ENCODE results near the gene CSTA. TPM values are rescaled to one million over a fixed set of nuclear protein-coding genes. Genes with fewer than 3 reads are reported as not detected.

The CSTA gene
- total and polyA plus RNA-seq, 2 of the 8 experiments (the other 6 are each of a cell fraction or from before 2014, with no cell fraction given) = not detected

- CTCF ChIA-PET (ENCODE audit: partially characterized antibody) = interaction anchor here (0.7 to 1.6 kb wide), 6 partner anchors 26 to 806 kb away, joined by 3 to 7 read pairs (median 6); no protein-coding TSS in a partner anchor
These were observed 28.2 kb downstream of the CSTA start for GRCh38 chr3:122353215-122353614.

More at GRCh38 chr3:122353215-122353614, 28.2 kb downstream of the CSTA start:
- no peak overlapping the region for H2BK5ac ChIP-seq (ENCODE audit: low read depth, low read length)
- POLR2A ChIA-PET (ENCODE audit: partially characterized antibody) = no interaction called here
- no peaks in the 10 kb centered on the region; a peak in 1 of 8 replicates for H3K36me3 ChIP-seq (ENCODE audit: control insufficient read depth in 2 of 4, insufficient read depth in 4 of 4, low read length in 3 of 4)
- DNase-seq (ENCODE audit: low read depth in 1 of 2, low spot score in 2 of 2) (no peak), FAIRE-seq (no peak)
- H4K8ac ChIP-seq (ENCODE audit: extremely low read depth, insufficient read depth, low read length) = no peak overlapping the region
- H3K14ac ChIP-seq (ENCODE audit: insufficient read length) = no peak overlapping the region
- no peak overlapping the region for H2BK20ac ChIP-seq (ENCODE audit: low read length)
- no peak overlapping the region for H3K56ac ChIP-seq (replicated peaks; ENCODE audit: insufficient read length, low read depth, low read length)
- H2BK15ac ChIP-seq (ENCODE audit: low read length) = no peak overlapping the region
- TF ChIP-seq SIRT6 (IDR thresholded peaks at IDR 0.05; ENCODE audit: low read length) = no peak
- no peak for TF ChIP-seq CBX5 (IDR thresholded peaks at IDR 0.05; ENCODE audit: low read depth, low read length)
- TF ChIP-seq CBX8 (IDR thresholded peaks at IDR 0.05; ENCODE audit: borderline replicate concordance, low read depth, low read length) = no peak
- no peak for TF ChIP-seq SAP30 (IDR thresholded peaks at IDR 0.05; ENCODE audit: insufficient read depth, insufficient replicate concordance, low read length)
- no peak for TF ChIP-seq TBP (IDR thresholded peaks at IDR 0.05; ENCODE audit: low read depth, low read length)
- TF ChIP-seq POLR2A (IDR thresholded peaks at IDR 0.05; ENCODE audit: control extremely low read depth in 1 of 2, low read depth in 2 of 2, low read length in 2 of 2) = no peak
- no peak for TF ChIP-seq RBBP5 (IDR thresholded peaks at IDR 0.05; ENCODE audit: borderline replicate concordance, low read depth, low read length)
- no peak for TF ChIP-seq JUN (IDR thresholded peaks at IDR 0.05; ENCODE audit: low read depth, low read length)
- TF ChIP-seq CTCF (IDR thresholded peaks at IDR 0.05; ENCODE audit: control extremely low read depth in 1 of 3, insufficient read depth in 1 of 3, low read depth in 1 of 3, low read length in 3 of 3) = no peak
- TF ChIP-seq SUZ12 (IDR thresholded peaks at IDR 0.05; ENCODE audit: low read length) = no peak
- no peak for TF ChIP-seq BACH1 (IDR thresholded peaks at IDR 0.05; ENCODE audit: low read length)
- TF ChIP-seq EZH2 (IDR thresholded peaks at IDR 0.05; ENCODE audit: low read depth, low read length, severe bottlenecking) = no peak
- no peak for TF ChIP-seq BRCA1 (IDR thresholded peaks at IDR 0.05; ENCODE audit: low read depth, low read length)
- H2BK12ac ChIP-seq (ENCODE audit: low read depth, low read length) = no peak overlapping the region
- no peaks in the 10 kb centered on the region for H4K20me1 ChIP-seq (replicated peaks in 1 of 2; ENCODE audit: control insufficient read depth in 1 of 2, insufficient read depth in 2 of 2, low read length in 2 of 2)
- no peak overlapping the region for H4K91ac ChIP-seq (replicated peaks; ENCODE audit: insufficient read length, low read length)
- no peaks in the 10 kb centered on the region for H3K79me1 ChIP-seq (ENCODE audit: low read depth, low read length)
- no peaks in the 10 kb centered on the region for H3K23me2 ChIP-seq (ENCODE audit: low read depth, low read length)
- H3K27me3 ChIP-seq (replicated peaks in 1 of 4; ENCODE audit: control insufficient read depth in 3 of 4, extremely low read depth in 1 of 4, insufficient read depth in 3 of 4, low read length in 3 of 4) = no peaks in the 10 kb centered on the region
- no peak overlapping the region for H3K4ac ChIP-seq (replicated peaks; ENCODE audit: insufficient read length, low read depth, low read length)
- no peaks in the 10 kb centered on the region for H3K9me3 ChIP-seq (ENCODE audit: insufficient read depth in 2 of 2, low read depth in 1 of 2, low read length in 1 of 2)
- no peak overlapping the region for H2BK120ac ChIP-seq (replicated peaks; ENCODE audit: low read depth, low read length)
- no peak overlapping the region for H3K23ac ChIP-seq (ENCODE audit: insufficient read length)
- H4K5ac ChIP-seq (ENCODE audit: insufficient read length, low read depth, low read length) = no peak overlapping the region
- H3K27ac ChIP-seq (ENCODE audit: low read depth, low read length) = no peak overlapping the region
- no peak overlapping the region for H3K4me3 ChIP-seq (ENCODE audit: extremely low read depth in 1 of 4, insufficient read depth in 2 of 4, low read depth in 3 of 4, low read length in 4 of 4)
- H3K4me1 ChIP-seq (replicated peaks in 1 of 4; ENCODE audit: control insufficient read depth in 3 of 4, insufficient read depth in 4 of 4, low read length in 3 of 4) = no peaks in the 10 kb centered on the region
- no peak overlapping the region for H2AFZ ChIP-seq (ENCODE audit: low read length)
- no peak overlapping the region for H2AK5ac ChIP-seq (ENCODE audit: low read depth, low read length)
- no peak overlapping the region for H3K9ac ChIP-seq (replicated peaks in 1 of 4; ENCODE audit: extremely low read depth in 1 of 4, low read depth in 3 of 4, low read length in 3 of 4)
- H3K4me2 ChIP-seq (ENCODE audit: insufficient read depth in 1 of 2, low read depth in 2 of 2, low read length in 2 of 2) = no peak overlapping the region
- H3K79me2 ChIP-seq (ENCODE audit: control insufficient read depth in 1 of 2, insufficient read depth in 2 of 2, low read length in 2 of 2) = no peaks in the 10 kb centered on the region
- 76% methylated on average over 2 of the region's 2 CpGs; no CpG with 5 or more reads in 1 of the 2 experiments for WGBS, 2 experiments (ENCODE audit: extremely low coverage in 1 of 2, insufficient coverage in 1 of 2, insufficient read length in 1 of 2, insufficient replicate concordance in 2 of 2, low coverage in 1 of 2, low lambda C conversion rate in 2 of 2, missing lambda C conversion rate in 1 of 2)
- no peak overlapping the region for H3K18ac ChIP-seq (ENCODE audit: extremely low read depth, low read length)

Measured in H1 (cell line).